Sigmoid colon (tissue), 4 donors: Measurements from ENCODE around the gene CCT6A.
A peak's percentile ranks its signal among the peaks of the same experiment; 100 is the strongest.

ENCODE experiments used
- CTCF ChIP-seq, 4 experiments: fragments of 450-650 bp in 3 of 4; fragments of 200-600 bp in 1 of 4; IDR thresholded peaks; one replicate each; pipeline ENCODE4 v1.5.1; 2016 to 2019; ENCODE audit warnings: antibody characterized with exemption in 4 of 4, mild to moderate bottlenecking in 3 of 4, moderate library complexity in 2 of 4
- EP300 ChIP-seq, 4 donors: sonication (generic); formaldehyde crosslinking; IDR thresholded peaks; one replicate each; pipeline ENCODE4 v1.6.1; 2017; ENCODE audit warnings: antibody characterized with exemption in 4 of 4
- POLR2A ChIP-seq, 2 donors: fragments of 450-650 bp; IDR thresholded peaks; one replicate each; pipeline ENCODE4 v1.6.1; 2016; ENCODE audit warnings: antibody characterized with exemption in 2 of 2, mild to moderate bottlenecking in 2 of 2, moderate library complexity in 2 of 2
- POLR2AphosphoS5 ChIP-seq, 4 donors: sonication (generic); formaldehyde crosslinking; IDR thresholded peaks; one replicate each; pipeline ENCODE4 v1.6.1; 2017; ENCODE audit warnings: antibody characterized with exemption in 4 of 4

DNA sequence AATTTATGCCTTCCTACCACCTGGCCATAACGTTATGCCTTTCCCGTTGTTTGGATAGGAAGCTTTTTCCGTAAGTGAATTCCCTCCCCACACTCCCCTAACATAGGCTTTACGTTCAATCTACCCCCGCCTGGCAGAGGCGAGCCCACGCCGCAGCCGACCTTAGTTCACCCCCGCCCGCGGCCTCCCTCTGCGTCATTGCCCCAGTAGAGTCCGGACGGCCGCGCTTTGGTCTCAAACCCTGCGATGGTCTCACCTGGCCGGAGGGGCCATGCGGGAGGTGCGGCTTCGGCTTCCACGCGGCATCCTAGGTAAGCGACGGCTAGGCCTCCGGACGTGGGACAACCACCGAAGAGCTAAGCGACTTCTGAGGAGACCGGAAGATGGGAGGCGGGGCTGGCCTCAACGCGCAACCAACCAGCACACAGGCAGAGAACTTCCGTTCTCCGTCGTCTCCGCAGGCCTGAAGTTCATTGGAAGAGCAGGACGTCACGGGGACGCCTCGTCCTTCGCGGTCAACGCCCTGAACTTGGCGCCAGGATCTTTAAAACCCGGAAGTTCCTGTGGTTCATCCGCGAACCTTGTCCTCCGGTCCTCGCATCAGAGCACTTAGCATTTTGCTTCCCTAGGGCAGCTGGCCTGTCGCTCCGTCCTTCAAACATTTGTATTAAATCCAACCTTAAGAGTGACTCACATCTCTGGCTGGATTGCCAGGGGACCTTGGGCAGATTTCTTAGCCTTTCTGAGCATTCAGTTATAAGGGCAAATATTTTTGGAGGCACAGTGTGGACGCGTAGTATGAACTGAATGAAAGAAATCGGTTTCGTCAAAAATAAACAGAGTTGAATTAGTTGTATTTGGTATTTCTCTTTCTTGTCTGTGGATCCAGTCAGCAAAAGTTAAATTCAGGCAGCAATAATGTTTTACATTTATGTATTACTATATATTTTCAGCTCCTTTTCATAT lies 54.8 kb downstream of the CCT6A start, which contains the start of gene CHCHD2:
- no peak for TF ChIP-seq CTCF (IDR thresholded peaks at IDR 0.05)
- TF ChIP-seq POLR2A (IDR thresholded peaks at IDR 0.05) = peak; percentile 84 to 92
- no peak for TF ChIP-seq EP300 (IDR thresholded peaks at IDR 0.05)
- peak; percentile 95 to 98 (median 96) for TF ChIP-seq POLR2AphosphoS5 (IDR thresholded peaks at IDR 0.05)
